ENCODE data around the gene ARHGAP22. TPM values are rescaled to one million over a fixed set of nuclear protein-coding genes. Genes with fewer than 3 reads are reported as not detected.

ARHGAP22 gene
- total RNA-seq, 4 donors from 2014 or later: 0.26 to 3.6 (median 3.0) TPM; not detected in 1

DNA sequence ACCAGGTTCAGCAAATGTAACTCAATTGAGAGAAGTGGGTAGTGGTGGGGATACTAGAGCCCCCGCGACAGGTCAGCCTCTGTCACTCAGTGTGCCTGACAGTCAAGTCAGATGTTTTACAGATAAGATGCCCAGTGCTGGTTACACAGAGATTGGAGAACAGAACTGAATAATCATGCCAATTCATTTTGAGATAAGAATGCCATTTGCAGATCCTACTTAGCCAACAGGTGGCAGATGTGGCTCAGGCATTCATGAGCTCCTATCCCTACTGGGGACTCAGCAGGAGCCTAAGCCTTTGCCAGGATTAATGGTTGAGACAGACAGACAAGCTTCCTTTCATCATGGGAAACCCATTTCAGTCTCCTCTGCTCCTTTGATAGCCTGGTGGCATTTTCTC is 160.6 kb downstream of the ARHGAP22 start:
- intact Hi-C loops (cut with DNase I; ENCODE audit: low total_unique reads): no loop called here
- H3K27me3 ChIP-seq: no peaks in the 10 kb centered on the region

DNA sequence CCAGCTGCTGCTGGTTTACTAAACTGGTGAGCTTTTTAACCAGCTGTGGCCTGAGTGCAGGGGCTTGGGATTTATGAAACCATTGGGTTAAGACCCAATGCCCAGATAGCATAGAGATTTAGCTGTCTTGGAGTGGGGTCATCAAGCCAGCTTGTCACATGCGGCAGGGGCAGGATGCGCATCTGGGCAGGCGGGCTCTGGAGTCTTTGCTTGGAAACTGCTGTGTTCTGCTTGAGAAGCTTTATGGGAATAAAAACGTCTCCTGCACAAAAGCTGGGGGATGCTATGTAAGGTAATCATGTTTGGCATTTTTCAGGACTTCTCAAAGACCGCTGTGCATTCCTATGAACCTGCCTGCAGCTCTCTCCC is 162.1 kb downstream of the ARHGAP22 start:
- DNase-seq: no peak
- no peaks in the 10 kb centered on the region for H3K9me3 ChIP-seq
- H3K4me1 ChIP-seq: no peaks in the 10 kb centered on the region
- no peaks in the 10 kb centered on the region for H3K36me3 ChIP-seq
- no peaks in the 10 kb centered on the region for H3K27me3 ChIP-seq
- H3K4me3 ChIP-seq: no peak overlapping the region
- intact Hi-C loops (cut with DNase I; ENCODE audit: low total_unique reads): no loop called here
- TF ChIP-seq POLR2A (IDR thresholded peaks at IDR 0.05): no peak
- TF ChIP-seq, protein P1, sequence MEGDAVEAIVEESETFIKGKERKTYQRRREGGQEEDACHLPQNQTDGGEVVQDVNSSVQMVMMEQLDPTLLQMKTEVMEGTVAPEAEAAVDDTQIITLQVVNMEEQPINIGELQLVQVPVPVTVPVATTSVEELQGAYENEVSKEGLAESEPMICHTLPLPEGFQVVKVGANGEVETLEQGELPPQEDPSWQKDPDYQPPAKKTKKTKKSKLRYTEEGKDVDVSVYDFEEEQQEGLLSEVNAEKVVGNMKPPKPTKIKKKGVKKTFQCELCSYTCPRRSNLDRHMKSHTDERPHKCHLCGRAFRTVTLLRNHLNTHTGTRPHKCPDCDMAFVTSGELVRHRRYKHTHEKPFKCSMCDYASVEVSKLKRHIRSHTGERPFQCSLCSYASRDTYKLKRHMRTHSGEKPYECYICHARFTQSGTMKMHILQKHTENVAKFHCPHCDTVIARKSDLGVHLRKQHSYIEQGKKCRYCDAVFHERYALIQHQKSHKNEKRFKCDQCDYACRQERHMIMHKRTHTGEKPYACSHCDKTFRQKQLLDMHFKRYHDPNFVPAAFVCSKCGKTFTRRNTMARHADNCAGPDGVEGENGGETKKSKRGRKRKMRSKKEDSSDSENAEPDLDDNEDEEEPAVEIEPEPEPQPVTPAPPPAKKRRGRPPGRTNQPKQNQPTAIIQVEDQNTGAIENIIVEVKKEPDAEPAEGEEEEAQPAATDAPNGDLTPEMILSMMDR (IDR thresholded peaks at IDR 0.05): no peak
- no peak overlapping the region for H3K27ac ChIP-seq

More for the DNA sequence above, 160.6 kb downstream of the ARHGAP22 start:
- DNase-seq: no peak
- no peak overlapping the region for H3K4me3 ChIP-seq
- H3K27ac ChIP-seq: no peak overlapping the region
- TF ChIP-seq, protein P1 (IDR thresholded peaks at IDR 0.05): no peak
- TF ChIP-seq POLR2A (IDR thresholded peaks at IDR 0.05): no peak
- H3K4me1 ChIP-seq: no peaks in the 10 kb centered on the region
- H3K9me3 ChIP-seq: no peaks in the 10 kb centered on the region
- H3K36me3 ChIP-seq: no peaks in the 10 kb centered on the region

DNA sequence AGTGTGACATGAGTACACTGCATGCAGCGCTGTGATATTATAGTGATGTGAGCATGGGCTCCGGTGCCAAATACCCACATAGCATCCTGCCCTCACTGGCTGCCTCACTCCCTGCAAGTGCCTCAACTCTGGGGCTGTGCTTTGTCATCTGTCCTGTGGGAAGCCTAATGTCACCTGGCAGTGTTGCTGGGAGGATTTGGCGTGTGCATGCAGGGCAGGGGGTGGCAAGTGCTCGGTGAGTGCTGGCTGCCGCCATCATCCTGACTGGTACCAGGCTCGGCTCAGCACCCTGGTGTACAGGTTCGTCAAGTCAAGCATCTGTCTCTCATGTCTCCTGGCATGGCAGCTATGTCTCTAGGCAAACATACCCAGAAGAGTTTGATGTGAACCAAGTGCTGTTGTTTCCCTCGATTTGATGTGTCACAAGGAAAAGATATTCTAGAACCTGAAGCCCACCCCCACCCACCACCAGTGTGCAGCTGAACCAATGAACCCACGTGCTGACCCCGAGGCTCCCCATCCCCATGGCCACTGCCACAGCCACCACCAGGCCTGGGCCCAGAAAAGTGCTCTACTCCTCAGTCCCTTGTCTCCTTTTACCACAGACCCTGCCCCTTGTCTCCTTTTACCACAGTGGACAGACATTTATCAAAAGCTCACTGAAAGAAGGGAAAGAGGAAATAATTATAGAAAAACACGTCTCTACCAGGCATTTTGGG is 162.6 kb downstream of the ARHGAP22 start:
- intact Hi-C loops (cut with DNase I; ENCODE audit: low total_unique reads): no loop called here
- Histone ChIP-seq H3K36me3 (no peaks in the 10 kb centered on the region), H3K27me3 (no peaks in the 10 kb centered on the region), H3K4me1 (no peaks in the 10 kb centered on the region), H3K4me3 (no peak overlapping the region), H3K9me3 (no peaks in the 10 kb centered on the region), H3K27ac (no peak overlapping the region)
- DNase-seq: no peak
- TF ChIP-seq, protein P1 (IDR thresholded peaks at IDR 0.05): no peak
- no peak for TF ChIP-seq POLR2A (IDR thresholded peaks at IDR 0.05)

GRCh38 chr10:48440771-48441170 is 164.1 kb downstream of the ARHGAP22 start:
- TF ChIP-seq, protein P1 (IDR thresholded peaks at IDR 0.05): no peak
- no peak for TF ChIP-seq POLR2A (IDR thresholded peaks at IDR 0.05)
- Histone ChIP-seq H3K9me3 (no peaks in the 10 kb centered on the region), H3K27ac (no peak overlapping the region), H3K4me3 (no peak overlapping the region), H3K27me3 (no peaks in the 10 kb centered on the region), H3K4me1 (no peaks in the 10 kb centered on the region), H3K36me3 (no peaks in the 10 kb centered on the region)
- intact Hi-C loops (cut with DNase I; ENCODE audit: low total_unique reads): no loop called here
- DNase-seq: no peak

GRCh38 chr10:48439581-48440041 is 165.3 kb downstream of the ARHGAP22 start:
- H3K4me3 ChIP-seq: no peak overlapping the region
- DNase-seq: no peak
- H3K27me3 ChIP-seq: no peaks in the 10 kb centered on the region
- intact Hi-C loops (cut with DNase I; ENCODE audit: low total_unique reads): no loop called here
- H3K4me1 ChIP-seq: no peaks in the 10 kb centered on the region
- H3K27ac ChIP-seq: no peak overlapping the region
- H3K9me3 ChIP-seq: no peaks in the 10 kb centered on the region
- TF ChIP-seq POLR2A (IDR thresholded peaks at IDR 0.05): no peak
- TF ChIP-seq, protein P1 (IDR thresholded peaks at IDR 0.05): no peak
- no peaks in the 10 kb centered on the region for H3K36me3 ChIP-seq
